Femur (tissue), 1 donor: Measurements from ENCODE around the gene RAD9A.

ENCODE experiments used
- DNase-seq: peaks from one replicate; pipeline ENCODE4 v3.0.0-alpha.2; 2017

Gene RAD9A

DNA sequence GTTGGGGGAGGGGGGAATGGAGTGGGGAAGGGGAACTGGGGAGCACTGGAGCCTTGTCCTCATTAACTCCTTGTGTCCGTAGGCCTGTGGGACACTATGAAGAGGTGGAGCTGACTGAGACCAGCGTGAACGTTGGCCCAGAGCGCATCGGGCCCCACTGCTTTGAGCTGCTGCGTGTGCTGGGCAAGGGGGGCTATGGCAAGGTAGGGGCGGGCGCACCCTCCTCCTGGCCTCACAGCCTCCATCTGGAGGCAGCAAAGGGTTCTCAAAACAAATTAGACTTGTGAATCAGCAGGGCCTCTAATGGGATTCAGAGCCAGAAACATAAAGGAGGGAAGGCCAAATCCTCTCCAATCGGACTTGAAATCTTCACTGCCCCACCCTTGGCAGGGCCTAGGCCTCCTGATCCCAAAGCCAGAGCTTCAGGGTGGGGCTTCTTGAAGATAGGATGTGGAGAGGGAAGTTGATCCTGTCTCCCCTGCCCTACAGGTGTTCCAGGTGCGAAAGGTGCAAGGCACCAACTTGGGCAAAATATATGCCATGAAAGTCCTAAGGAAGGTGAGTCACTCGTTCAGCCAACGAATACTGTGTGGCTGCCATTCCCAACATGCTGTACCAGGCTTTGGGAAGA is 37.4 kb downstream of the RAD9A start:
- DNase-seq = no peak

DNA sequence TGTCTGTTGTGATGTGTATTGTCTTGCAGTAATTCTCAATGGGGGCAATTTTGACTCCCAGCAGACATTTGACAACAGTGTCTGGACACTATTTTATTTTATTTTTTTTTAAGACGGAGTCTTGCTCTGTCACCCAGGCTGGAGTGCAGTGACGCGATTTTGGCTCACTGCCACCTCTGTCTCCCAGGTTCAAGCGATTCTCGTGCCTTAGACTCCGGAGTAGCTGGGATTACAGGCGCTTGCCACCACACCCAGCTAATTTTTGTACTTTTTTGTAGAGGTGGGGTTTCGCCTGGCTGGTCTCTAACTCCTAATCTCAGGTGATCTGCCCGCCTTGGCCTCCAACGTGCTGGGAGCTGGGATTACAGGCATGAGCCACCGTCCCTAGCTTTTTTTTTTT is 37.9 kb downstream of the RAD9A start:
- no peak for DNase-seq

DNA sequence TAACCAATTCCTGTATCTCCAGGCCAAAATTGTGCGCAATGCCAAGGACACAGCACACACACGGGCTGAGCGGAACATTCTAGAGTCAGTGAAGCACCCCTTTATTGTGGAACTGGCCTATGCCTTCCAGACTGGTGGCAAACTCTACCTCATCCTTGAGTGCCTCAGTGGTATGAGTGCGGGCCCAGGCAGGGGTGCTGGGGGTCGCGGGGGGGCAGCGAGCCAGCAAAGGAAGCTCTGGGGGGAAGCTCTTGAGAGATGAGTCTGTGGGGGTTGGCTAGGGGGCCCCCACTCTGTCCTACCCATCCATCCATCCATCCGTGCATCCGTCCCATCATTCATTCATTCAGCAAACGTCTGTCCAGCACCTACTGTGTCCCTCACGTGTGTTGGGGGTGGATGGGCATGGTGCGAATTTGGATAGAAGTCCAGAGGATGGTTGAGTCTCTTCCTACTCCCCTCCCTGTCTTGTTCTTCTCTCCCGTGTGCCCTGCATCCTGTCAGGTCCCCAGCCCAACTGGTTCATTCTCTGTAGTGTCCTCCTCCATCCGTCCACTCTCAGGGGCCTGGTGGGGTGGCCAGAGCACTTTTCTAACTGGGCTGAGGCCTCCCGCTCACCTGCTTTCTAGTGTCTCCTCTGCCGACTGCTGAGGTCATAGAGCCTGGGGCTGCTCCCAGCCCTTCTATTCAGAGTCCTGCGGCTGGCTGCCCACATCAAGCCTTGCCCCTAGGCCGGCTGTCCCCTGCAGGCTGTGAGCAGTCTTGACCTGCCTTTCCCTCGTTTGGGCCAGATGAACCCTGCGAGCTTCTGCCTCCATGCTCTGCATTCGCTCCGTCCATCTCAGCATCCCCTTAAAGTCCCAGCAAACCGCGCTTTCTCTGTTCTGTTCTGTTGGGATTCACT is 39.8 kb downstream of the RAD9A start:
- DNase-seq = no peak

DNA sequence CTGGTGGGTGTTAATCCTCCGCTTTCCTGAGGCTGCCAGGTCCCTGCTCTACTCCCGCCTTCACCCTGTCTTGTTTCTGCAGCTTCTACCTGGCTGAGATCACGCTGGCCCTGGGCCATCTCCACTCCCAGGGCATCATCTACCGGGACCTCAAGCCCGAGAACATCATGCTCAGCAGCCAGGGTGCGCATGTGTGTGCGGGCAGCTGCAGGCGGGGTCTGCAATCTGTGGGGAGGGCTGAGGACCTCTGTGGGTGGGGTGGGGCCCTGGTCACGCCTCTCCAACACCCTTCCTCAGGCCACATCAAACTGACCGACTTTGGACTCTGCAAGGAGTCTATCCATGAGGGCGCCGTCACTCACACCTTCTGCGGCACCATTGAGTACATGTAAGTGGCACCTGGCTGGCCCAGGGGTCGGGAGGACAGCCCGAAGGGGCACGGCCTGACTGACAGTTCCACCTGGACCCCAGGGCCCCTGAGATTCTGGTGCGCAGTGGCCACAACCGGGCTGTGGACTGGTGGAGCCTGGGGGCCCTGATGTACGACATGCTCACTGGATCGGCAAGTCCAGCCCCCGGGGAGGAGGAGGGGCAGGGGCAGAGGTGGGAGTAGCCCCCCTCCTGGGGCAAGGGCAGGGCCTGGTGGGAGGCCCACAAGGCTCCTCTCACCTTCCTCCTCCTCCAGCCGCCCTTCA is 41.0 kb downstream of the RAD9A start:
- DNase-seq = no peak

DNA sequence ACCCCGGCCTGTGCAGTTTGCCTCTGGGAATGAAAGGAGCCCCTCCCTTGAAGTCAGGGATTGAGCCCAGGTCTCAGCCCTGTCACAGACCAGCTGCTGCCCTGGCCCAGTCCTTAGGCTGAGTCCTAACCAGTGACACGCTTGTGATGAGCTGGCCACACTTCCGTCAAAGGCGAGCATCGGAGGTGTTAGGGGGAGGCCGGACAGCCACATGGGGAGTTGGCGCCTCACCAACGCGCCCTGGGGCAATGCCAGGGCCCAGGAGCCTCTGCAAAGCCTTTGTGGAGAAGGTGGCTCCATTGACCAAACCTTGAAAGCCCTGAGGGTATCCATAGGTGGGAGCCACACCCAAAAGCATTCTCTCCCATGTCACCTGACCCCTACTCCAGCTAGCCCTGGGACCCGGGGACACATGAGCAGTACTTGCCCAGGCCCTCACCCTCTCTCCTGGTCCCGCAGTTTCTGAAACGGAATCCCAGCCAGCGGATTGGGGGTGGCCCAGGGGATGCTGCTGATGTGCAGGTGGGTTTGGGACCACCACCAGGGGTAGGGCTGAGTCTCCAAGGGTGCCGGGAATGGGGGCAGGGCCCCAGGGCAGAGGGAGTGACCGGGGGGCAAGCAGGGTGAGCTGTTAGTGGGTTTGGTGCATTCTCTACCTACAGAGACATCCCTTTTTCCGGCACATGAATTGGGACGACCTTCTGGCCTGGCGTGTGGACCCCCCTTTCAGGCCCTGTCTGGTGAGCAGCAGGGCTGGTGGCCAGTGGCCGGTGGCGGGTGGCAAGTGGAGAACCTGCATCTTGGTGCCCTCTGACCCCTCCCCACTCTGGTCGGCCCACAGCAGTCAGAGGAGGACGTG is 42.0 kb downstream of the RAD9A start:
- no peak for DNase-seq

DNA sequence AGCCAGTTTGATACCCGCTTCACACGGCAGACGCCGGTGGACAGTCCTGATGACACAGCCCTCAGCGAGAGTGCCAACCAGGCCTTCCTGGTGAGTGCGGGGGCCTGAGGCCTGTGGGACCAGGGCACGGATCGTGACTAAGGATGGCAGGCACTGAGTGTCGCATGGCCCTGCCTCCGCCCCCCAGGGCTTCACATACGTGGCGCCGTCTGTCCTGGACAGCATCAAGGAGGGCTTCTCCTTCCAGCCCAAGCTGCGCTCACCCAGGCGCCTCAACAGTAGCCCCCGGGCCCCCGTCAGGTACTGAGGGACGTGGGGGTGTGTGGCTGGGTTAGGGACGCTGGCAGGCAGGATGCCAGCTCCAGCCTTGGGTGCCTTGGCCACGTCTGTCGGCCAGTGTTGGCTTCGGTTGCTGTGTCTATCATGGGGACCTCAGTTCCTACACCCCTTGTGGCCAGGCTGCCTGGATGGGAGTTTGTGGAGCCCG is 42.7 kb downstream of the RAD9A start:
- DNase-seq = no peak

DNA sequence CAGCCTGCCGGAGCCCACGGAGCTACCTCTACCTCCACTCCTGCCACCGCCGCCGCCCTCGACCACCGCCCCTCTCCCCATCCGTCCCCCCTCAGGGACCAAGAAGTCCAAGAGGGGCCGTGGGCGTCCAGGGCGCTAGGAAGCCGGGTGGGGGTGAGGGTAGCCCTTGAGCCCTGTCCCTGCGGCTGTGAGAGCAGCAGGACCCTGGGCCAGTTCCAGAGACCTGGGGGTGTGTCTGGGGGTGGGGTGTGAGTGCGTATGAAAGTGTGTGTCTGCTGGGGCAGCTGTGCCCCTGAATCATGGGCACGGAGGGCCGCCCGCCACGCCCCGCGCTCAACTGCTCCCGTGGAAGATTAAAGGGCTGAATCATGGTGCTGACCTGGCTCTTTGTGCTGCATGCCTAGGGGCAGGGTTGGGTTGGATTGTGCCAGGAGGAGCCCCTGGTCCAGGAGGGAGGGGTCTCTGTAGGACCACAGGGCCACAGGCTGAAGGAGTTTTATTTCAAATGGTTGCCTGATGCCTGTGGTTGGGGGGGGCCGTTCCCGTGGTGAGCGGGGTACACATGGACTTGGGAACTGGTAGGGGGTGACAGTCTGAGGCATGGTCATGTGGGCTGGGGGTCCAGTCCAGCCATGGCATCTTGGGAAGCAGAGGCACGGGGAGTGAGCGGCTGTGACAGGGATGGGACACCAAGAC is 43.4 kb downstream of the RAD9A start:
- no peak for DNase-seq

DNA sequence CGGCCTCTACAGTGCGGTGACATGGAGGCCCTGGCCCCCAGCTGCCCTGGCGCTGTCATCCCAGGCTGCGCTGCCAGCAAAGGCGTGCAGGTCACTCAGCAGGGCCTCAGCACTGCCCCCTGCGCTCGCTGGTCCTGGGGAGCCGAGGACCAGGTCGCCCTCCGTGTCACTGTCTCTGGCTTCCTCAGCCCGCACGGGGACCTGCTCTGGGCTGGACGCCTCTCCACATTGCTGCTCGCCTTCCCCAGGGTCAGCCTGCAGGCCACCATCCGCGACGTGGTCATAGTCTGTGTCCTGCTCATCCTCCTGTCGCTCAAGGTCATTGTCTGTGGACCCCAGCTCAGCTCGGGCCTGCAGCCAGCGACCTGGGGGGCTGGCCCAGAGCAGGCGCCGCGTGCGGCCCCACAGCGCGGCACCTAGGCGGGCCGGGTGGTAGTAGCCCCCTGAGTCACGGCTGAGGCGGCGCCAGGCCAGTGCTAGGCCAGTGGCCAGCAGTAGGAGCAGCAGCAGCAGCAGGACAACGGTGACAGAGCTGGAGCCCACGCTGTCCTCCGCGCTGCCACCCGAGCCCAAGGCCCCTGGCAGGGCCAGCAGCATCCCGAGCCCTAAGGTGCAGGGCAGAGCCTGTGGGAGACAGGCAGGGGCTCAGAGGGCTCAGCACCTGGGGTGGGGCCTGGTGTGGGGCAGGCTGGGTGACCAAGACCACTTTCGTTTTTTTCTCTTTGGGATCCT is 44.1 kb downstream of the RAD9A start:
- no peak for DNase-seq

DNA sequence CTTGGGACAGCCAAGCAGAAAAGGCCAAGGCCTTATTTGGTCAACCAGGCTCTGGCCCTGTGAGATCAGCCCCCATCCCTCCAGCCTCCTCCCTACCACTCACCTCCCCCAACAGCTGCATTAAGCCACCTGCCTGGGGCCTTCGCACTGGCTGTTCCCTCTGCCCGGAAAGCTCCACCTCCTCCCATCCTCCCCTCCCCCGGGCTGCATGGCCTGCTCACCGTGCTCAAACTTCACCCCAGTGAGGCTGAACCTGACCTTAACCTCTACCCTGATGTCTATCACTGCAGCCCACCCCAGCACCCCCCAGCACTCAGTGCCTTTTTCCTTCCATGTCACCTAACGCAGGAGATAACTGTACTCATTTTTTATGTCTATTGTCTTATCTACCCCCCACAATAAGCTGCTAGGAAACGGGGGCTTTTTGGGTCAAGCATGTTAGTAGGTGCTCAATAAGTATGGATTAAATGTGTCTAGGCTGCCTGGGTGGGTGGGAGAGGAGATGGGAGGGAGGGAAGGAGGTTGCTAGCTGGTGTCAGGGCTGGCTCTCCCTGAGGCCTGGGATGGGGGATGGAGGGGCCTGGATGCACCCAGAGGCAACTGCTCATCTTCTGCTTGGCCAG is 44.8 kb downstream of the RAD9A start:
- DNase-seq = no peak

DNA sequence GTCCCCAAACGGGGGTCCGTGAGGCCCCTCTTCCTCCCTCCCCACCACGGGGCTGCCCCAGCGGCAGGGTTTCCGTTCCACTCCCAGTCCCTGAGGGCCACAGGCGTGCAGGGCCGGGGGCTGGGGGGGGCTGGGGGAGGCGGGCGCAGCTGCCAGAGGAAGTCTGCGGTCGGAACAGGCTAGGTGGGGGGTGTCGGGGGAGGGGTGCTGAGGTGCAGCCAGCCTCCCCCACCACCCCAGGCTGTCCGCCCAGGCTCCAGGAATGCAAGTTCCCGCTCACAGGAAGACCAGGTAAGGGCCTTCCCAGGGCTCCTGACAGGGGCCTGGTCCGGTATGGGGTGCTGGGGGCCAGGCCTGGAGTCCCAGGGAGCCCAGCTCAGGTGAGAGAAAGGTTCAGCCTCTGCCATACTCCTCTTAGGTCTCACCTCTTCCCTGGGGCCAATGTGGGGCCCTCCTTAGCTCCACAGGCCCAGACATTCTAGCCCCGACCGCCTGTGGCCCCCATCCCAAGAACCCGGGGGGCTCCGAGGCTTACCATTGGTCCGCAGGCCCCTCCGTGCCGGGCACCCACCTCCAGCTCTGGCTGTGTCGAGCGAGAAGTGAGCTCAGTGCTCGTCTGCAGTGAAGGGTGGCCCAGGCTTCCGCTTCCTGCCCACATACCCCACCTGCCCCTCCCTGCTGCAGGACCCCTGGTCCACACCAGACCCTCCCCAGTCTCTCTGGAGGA is 45.5 kb downstream of the RAD9A start, which contains the start of gene PTPRCAP:
TSS of gene PTPRCAP (minus strand) at position 601 of the 727 bp plus-strand sequence. CDS start at position 538, 63 bp downstream.
- DNase-seq = no peak

DNA sequence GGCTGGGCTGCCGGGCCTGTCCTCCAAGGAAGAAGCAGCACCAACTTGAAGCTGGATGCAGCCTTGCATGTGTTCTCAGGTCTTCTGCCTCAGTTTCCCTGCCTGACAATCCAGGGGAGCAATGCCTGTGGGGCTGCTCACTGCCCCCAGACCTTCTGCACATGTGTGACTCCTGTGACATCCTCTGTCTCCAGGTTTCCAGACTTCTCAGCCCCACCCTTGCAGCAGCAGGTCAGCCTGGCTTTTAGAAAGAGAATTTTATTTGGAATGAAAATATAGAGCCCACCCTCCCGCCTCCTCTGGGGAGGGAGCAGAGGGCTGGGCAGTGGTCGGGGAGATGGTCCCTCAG is 46.0 kb downstream of the RAD9A start:
- DNase-seq = no peak

DNA sequence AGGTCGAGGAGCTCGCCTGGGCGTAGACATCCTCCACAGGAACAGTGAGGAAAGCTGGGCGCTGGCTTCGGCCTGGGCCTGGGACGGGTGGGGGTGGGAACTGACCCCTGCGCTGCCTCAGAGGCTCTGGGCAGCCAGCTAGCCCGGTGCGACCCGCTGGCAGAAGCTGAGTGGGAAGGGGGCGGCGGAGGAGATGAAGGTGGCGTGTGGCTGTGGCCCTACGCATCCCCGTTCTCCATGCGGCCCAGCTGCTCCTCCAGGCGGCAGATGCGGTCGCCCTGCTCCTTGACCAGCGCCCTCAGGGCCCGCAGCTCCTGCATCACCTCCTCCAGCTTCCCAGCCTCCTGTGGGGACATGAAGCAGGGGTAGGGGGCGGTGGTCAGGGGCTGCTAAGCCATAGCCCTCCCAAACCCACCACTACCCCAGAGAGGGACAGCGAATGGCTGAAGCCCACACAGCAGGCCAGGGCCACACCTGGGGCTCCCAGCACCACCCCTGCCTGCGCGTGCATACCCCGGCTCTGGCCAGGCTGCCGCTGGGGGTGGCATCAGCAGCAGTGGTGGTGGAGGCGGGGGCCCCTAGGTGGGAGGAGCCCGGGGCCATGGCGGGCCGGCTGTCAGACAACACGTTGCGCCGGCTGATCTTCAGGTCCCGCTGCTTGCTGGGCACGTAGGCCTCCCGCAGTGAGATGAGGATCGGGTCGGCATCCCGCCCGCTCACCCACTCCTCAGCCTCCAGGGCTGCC is 46.5 kb downstream of the RAD9A start:
- DNase-seq = no peak

DNA sequence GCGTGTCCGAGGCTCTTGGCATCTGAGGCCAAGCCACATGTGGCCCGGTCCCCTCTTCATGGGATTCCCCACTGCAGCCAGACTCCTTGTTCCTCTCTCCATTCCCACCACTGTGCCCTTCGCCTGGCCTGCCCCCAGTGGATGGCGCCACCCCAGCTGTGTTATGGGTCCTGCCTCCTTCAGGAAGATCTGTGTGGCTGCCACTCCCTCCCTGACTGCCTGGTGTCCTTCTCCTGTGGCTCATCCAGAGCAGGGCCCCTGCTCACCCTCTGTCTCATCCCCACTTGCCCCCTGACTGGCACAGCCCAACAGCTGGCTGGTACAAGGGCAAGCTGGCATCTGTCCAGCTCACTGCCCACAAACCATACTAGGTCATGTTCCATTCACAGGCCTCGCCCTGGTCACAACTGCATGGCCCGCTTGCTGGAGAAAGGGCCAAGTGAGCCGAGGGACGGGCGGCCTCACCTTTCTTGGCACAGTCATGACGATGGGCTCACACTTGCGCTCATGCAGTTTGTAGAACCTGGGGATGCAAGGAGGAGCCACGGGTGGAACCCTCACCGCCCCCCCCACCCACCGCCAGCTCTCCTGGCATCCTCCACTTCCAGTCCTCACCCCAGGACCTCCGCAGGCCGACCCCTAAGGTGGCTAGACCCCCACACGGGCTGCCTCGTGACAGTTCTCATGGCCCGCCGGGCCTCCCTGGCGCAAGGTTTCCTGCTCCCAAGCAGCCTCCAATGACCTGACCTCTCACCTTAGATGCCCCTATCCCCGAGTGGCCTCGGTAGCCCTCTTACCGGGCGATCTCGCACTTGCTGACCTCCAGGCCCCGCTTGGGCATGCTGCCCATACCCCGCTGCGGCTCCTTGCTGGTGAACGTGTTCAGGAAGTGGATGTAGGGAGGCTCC is 47.8 kb downstream of the RAD9A start:
- DNase-seq = no peak

DNA sequence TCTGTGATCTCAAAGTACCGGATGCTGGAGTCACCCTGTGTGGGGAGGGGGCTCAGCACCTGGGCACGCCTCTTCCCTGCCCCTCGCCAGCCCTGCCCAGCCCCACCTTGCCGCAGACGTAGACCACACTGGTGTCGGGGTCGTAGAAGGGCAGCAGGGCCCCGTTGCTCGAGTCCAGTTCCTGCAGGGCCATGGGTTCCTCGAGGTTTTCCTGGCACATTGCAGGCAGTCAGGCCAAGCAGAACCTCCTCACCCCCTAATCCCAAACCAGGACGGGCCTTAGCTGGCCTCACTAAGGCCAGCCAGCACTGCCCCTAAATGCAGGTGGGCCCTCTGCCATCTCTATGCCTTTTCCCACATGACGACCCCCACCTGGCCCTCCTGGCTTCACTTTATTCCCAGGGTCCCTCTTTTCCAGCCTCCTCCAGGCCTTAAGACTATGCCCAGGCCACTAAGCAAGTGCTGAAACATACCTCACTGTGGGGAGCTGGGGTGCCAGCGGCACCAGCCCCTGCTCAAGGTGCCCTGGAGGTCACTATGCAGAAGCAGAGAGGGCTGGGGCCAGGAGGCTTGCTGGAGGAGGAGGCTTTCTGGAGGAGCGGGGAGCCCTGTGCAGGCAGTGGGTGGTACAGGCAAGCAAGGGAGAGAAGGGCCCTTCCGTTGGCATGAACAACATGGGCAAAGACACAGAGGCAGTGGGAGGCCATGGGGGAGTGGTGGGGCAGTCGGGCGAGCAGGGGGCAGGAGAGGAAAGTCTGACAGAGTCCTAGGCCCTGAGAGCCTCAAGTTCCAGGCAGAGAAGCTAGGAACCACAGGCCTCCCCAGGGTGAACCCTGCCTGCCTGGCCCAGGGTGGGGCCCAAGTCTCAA is 48.7 kb downstream of the RAD9A start:
- DNase-seq = no peak

DNA sequence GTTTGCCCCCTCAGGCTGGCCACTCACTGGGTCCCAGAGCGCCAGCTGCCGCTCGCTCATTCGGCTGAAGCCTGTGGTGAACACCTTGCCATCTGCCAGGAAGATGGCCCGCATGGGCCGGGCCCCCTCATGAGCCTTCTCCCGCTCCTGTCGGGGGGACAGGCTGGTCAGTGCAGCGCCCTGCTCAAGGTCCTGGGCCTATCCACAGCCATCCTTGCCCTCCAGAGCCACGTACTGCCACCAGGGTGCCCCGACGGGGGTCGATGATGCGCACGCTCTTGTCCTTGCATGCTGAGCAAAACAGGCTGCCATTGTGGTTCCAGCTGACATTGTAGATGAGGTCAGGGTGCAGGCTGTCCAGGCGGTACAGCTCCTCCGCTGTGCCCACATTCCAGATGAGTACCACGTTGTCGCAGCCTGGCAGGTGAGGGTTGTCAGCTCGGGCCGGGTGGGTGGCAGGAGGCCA is 49.3 kb downstream of the RAD9A start:
- DNase-seq = no peak

DNA sequence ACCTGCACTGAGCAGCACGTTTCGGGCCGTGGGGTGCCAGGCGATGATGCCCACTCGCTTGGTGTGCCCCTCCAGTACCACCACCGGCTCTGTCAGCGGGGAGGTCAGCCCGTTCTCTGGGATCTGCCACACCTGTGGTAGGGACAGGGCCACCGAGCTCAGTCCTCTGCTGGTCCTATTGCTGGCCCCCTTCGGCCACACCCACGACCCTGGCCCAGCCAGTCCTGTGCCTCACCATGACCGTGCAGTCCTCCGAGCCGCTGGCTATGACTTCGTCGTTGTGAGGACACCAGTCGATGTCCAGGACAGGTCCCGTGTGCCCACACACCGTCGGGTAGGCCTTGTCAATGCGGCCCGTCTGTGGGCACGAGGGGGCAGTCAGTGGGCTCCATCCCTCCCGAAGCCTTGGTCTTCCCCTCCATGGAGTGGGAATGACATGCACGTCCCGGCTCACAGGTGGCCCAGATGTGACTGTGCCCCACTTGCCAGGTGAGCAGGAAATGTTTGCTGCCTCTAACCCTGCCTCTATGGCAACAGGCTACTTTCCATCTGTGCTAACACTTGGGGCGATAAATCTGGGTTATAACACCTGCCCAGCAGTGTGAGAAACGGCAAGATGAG is 50.1 kb downstream of the RAD9A start:
- no peak for DNase-seq
